ENCODE results near the gene MARCHF3.

MARCHF3 gene

GRCh38 chr5:126829098-126829497 lies 201.3 kb downstream of the MARCHF3 start:
- peaks cover 98% of the 10 kb centered on the region for H3K36me3 ChIP-seq (ENCODE audit: control insufficient read depth, insufficient read depth, low read length)
- H3K9ac ChIP-seq (ENCODE audit: low read length), result no peak overlapping the region
- no peak overlapping the region for H3K4me3 ChIP-seq (ENCODE audit: low read depth, low read length)
- no peaks in the 10 kb centered on the region for H3K9me3 ChIP-seq (ENCODE audit: control insufficient read depth, insufficient read depth, low read depth, low read length)
- H3K27ac ChIP-seq (ENCODE audit: low read depth, low read length), result no peak overlapping the region
- peaks cover 12% of the 10 kb centered on the region; the same call in 1 of the 2 replicates for H3K4me1 ChIP-seq (ENCODE audit: control insufficient read depth, insufficient read depth, low read length)
- no peaks in the 10 kb centered on the region for H3K27me3 ChIP-seq (ENCODE audit: control insufficient read depth, insufficient read depth, low read length)

GRCh38 chr5:126826619-126827215 lies 203.6 kb downstream of the MARCHF3 start:
- H3K27ac ChIP-seq (ENCODE audit: low read depth, low read length), result no peak overlapping the region; the same call in 1 of the 2 replicates
- H3K27me3 ChIP-seq (ENCODE audit: control insufficient read depth, insufficient read depth, low read length), result no peaks in the 10 kb centered on the region
- no peak overlapping the region for H3K4me3 ChIP-seq (ENCODE audit: low read depth, low read length)
- no peak overlapping the region for H3K9ac ChIP-seq (ENCODE audit: low read length)
- H3K36me3 ChIP-seq (ENCODE audit: control insufficient read depth, insufficient read depth, low read length), result peaks cover 99% of the 10 kb centered on the region
- H3K4me1 ChIP-seq (ENCODE audit: control insufficient read depth, insufficient read depth, low read length), result peaks cover 12% of the 10 kb centered on the region; the same call in 1 of the 2 replicates
- H3K9me3 ChIP-seq (ENCODE audit: control insufficient read depth, insufficient read depth, low read depth, low read length), result no peaks in the 10 kb centered on the region

GRCh38 chr5:126819253-126819652 lies 211.1 kb downstream of the MARCHF3 start:
- no peaks in the 10 kb centered on the region for H3K27me3 ChIP-seq (ENCODE audit: control insufficient read depth, insufficient read depth, low read length)
- H3K36me3 ChIP-seq (ENCODE audit: control insufficient read depth, insufficient read depth, low read length), result peaks cover 97% of the 10 kb centered on the region
- no peaks in the 10 kb centered on the region for H3K9me3 ChIP-seq (ENCODE audit: control insufficient read depth, insufficient read depth, low read depth, low read length)
- H3K9ac ChIP-seq (ENCODE audit: low read length), result no peak overlapping the region
- H3K4me1 ChIP-seq (ENCODE audit: control insufficient read depth, insufficient read depth, low read length), result no peaks in the 10 kb centered on the region
- H3K4me3 ChIP-seq (ENCODE audit: low read depth, low read length), result no peak overlapping the region
- H3K27ac ChIP-seq (ENCODE audit: low read depth, low read length), result no peak overlapping the region

GRCh38 chr5:126818736-126819135 lies 211.6 kb downstream of the MARCHF3 start:
- Histone ChIP-seq H3K9ac (ENCODE audit: low read length) (no peak overlapping the region), H3K4me1 (ENCODE audit: control insufficient read depth, insufficient read depth, low read length) (no peaks in the 10 kb centered on the region), H3K9me3 (ENCODE audit: control insufficient read depth, insufficient read depth, low read depth, low read length) (no peaks in the 10 kb centered on the region), H3K27me3 (ENCODE audit: control insufficient read depth, insufficient read depth, low read length) (no peaks in the 10 kb centered on the region), H3K27ac (ENCODE audit: low read depth, low read length) (no peak overlapping the region), H3K36me3 (ENCODE audit: control insufficient read depth, insufficient read depth, low read length) (peaks cover 97% of the 10 kb centered on the region), H3K4me3 (ENCODE audit: low read depth, low read length) (no peak overlapping the region)
